HL-60 (cell line): Measurements from ENCODE around the gene RAB42.

Experiments
- CTCF ChIP-seq: IDR thresholded peaks from one replicate; pipeline ENCODE4 v1.5.1; 2011; ENCODE audit warnings: low read length, control low read depth, inconsistent platforms; ENCODE audit not compliant: insufficient read depth
- GABPA ChIP-seq: IDR thresholded peaks from 2 replicates; pipeline ENCODE4 v1.6.1; 2012; ENCODE audit warnings: low read depth
- POLR2AphosphoS5 ChIP-seq: IDR thresholded peaks from 2 replicates; pipeline ENCODE4 v1.6.1; 2012; ENCODE audit warnings: low read depth
- TF ChIP-seq, protein P1 (sequence below): IDR thresholded peaks from 2 replicates; pipeline ENCODE4 v1.6.1; 2012; ENCODE audit warnings: low read depth; ENCODE audit not compliant: insufficient replicate concordance

GRCh38 chr1:28578696-28579218 lies 13.3 kb upstream of the RAB42 start:
- TF ChIP-seq CTCF (no peak), POLR2AphosphoS5 (no peak), GABPA (no peak)
- TF ChIP-seq, protein P1, sequence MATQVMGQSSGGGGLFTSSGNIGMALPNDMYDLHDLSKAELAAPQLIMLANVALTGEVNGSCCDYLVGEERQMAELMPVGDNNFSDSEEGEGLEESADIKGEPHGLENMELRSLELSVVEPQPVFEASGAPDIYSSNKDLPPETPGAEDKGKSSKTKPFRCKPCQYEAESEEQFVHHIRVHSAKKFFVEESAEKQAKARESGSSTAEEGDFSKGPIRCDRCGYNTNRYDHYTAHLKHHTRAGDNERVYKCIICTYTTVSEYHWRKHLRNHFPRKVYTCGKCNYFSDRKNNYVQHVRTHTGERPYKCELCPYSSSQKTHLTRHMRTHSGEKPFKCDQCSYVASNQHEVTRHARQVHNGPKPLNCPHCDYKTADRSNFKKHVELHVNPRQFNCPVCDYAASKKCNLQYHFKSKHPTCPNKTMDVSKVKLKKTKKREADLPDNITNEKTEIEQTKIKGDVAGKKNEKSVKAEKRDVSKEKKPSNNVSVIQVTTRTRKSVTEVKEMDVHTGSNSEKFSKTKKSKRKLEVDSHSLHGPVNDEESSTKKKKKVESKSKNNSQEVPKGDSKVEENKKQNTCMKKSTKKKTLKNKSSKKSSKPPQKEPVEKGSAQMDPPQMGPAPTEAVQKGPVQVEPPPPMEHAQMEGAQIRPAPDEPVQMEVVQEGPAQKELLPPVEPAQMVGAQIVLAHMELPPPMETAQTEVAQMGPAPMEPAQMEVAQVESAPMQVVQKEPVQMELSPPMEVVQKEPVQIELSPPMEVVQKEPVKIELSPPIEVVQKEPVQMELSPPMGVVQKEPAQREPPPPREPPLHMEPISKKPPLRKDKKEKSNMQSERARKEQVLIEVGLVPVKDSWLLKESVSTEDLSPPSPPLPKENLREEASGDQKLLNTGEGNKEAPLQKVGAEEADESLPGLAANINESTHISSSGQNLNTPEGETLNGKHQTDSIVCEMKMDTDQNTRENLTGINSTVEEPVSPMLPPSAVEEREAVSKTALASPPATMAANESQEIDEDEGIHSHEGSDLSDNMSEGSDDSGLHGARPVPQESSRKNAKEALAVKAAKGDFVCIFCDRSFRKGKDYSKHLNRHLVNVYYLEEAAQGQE: no peak
